ENCODE results near the gene TDRD9.

DNA sequence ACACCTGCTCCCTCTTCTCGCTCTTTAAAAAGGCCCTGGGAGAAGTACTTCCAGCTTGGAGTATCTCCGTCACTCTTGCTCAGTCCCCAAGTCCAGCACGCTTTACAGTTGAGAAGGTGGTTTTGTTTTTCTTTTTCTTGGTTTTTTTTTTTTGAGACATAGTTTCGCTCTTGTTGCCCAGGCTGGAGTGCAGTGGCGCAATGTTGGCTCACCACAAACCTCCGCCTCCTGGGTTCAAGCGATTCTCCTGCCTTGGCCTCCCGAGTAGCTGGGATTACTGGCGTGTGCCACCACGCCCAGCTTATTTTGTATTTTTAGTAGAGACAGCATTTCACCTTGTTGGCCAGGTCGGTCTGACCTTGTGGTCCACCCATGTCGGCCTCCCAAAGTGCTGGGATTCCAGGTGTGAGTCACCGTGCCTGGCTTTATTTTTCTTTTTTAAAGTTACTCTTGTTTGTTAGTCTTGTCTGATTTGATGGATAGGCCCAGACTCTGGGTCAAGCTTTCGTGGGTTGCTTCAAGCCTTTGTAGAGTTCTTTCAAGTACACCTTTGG lies 1.9 kb downstream of the TDRD9 start:
- TF ChIP-seq EZH2phosphoT487 (IDR thresholded peaks at IDR 0.05; ENCODE audit: insufficient read depth, low read depth) (no peak), EZH2 (IDR thresholded peaks at IDR 0.05; ENCODE audit: insufficient read depth, poor library complexity, severe bottlenecking) (no peak)
